Measurements from ENCODE around the gene RNF7.
"Not testable (repeated sequence)": the region's sequence is repeated elsewhere in the genome, so short reads cannot be mapped to it uniquely, and the experiment has no call there.

The RNF7 gene

GRCh38 chr3:141783632-141784031 lies 45.5 kb downstream of the RNF7 start:
- no peak for DNase-seq

- no peak for DNase-seq
Observed at GRCh38 chr3:141784096-141784495, 46.0 kb downstream of the RNF7 start.

- no peak for DNase-seq
Observed at GRCh38 chr3:141784531-141784930, 46.4 kb downstream of the RNF7 start.

DNA sequence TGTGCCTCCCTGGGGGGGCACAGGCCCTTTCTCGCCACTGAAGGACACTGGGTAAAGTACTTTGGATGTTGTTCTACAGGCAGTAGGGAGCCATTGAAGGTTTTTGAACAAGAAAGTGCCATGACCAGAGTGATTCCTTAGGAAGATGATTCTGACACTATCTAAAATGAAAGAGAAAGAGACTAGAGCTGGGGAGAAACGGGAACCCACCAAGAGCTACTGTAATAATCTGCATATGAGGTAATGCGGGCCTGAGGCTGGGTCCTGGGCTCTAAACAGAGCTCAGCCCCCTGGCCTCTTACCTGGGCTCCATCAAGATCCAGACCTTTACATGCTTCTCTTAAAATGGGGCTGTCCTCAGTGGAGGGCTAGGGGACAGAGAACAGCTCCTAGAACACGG lies 50.1 kb downstream of the RNF7 start:
- no peak for DNase-seq

DNA sequence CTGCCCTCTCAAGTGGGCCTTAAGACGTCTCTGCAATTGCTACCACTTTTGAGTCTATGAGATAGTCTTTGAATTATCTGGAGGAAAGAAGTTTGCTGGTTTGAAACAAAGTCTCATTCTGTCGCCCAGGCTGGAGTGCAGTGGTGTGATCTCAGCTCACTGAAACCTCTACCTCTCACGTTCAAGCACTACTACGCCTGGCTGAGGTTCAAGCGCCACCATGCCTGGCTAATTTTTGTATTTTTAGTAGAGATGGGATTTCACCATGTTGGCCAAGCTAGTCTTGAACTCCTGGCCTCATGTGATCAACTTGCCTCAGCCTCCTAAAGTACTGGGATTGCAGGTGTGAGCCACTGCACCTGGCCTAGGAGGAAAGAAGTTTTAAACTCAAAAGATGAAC lies 50.7 kb downstream of the RNF7 start:
- DNase-seq: not testable (repeated sequence)

DNA sequence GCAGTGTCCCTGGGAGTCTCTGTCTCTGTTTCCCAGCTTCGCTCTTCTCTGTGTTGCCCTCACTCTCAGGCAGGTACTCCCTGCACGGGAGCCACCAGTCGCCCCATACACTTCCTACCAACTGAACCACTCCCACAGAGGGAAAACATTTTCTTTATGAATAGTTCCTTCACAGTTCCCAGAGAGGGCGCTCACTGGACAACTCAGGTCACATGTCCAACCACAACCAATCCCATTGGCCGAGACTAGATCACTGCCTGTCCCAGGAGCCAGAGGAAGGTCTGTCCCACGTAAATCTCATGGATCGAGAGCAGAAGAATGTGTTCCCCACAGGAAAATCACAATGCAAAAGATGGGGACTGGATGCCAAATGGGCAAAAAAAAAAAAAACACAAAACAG lies 51.2 kb downstream of the RNF7 start:
- no peak for DNase-seq

GRCh38 chr3:141790171-141790570 lies 52.1 kb downstream of the RNF7 start:
- no peak for DNase-seq

- no peak for DNase-seq
Observed at GRCh38 chr3:141792495-141792894, 54.4 kb downstream of the RNF7 start.

GRCh38 chr3:141793476-141794260 lies 55.6 kb downstream of the RNF7 start:
- DNase-seq: no peak

DNA sequence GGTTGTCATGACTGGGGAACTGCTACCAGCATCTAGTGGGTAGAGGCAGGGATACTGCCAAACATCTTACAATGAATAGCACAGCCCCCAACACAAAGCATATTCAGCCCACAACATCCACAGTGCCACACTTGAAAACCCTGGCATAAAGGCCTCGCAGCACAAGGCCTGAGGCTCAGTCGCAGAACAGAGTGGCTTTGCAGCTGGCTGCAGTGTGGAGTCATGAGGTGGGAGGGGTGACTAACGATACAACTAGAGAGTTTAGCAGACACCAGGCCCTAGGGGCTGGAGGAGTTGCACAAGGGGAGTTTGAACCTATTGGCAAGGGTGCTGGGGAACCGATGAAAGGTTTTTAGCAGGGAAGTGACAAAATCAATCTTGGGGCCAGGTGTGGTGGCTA lies 57.2 kb downstream of the RNF7 start:
- peak; percentile 60 for DNase-seq

GRCh38 chr3:141795741-141796080 lies 57.6 kb downstream of the RNF7 start:
- no peak for DNase-seq

GRCh38 chr3:141796081-141796888 lies 58.2 kb downstream of the RNF7 start:
- peak; percentile 99 for DNase-seq

Data from MV-4-11 (cell line).